ENCODE measurements around the gene FNDC5.

Gene FNDC5

GRCh38 chr1:32870615-32871363, at the start of gene FNDC5:
Gene FNDC5, minus strand, starts transcription at chr1:32870912.
- H3K27ac ChIP-seq: no peak within 1 kb of the TSS
- no peak for TF ChIP-seq CTCF (conservative IDR thresholded peaks at IDR 0.05)
- TF ChIP-seq ZFX (IDR thresholded peaks at IDR 0.05): no peak

DNA sequence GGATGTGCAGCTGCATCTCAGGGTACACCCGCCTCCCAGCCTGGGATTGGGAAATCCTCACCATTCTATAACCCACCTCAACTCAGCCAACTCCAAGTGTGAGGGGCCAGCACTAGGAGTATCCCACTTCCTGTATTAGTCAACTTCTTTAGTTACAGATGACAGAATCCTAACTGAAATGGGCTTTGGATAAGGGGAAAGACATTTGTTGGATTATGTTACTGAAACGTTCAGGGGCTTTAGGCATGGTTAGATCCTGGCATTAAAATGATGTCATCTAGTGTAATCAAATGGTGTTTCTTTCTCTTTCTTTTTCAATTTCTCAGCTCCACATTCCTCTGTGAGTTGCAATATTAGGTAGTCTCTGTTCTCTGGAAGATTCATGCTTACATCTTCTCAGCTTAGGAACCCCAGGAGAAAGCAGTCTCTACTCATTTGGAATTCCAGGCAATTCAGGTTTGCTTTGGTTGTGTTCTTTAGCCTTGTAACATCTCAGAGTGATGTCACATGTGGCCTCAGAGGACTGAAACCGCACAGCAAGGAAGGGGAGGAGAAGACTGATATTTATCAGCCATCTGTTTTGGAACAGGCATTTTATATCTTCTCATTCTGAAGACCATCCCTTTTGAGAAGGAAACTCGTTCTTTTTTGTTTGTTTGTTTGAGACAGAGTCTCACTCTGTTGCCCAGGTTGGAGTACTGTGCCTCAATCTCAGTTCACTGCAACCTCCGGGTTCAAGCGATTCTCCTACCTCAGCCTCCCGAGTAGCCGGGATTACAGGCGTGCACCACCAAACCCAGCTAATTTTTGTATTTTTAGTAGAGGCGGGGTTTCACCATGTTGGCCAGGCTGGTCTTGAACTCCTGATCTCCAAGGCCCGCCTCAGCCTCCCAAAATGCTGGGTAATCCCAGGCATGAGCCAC, 49.4 kb upstream of the FNDC5 start:
- no peak for TF ChIP-seq CTCF (conservative IDR thresholded peaks at IDR 0.05)
- no peak for TF ChIP-seq ZFX (IDR thresholded peaks at IDR 0.05)
- H3K27ac ChIP-seq: no peak overlapping the region

GRCh38 chr1:32918179-32918578, 47.5 kb upstream of the FNDC5 start:
- no peak overlapping the region for H3K27ac ChIP-seq
- TF ChIP-seq ZFX (IDR thresholded peaks at IDR 0.05) (no peak), CTCF (conservative IDR thresholded peaks at IDR 0.05) (no peak)

- no peak overlapping the region for H3K27ac ChIP-seq
- no peak for TF ChIP-seq ZFX (IDR thresholded peaks at IDR 0.05)
- TF ChIP-seq CTCF (conservative IDR thresholded peaks at IDR 0.05): no peak
Observed at GRCh38 chr1:32917521-32917920, 46.8 kb upstream of the FNDC5 start.

DNA sequence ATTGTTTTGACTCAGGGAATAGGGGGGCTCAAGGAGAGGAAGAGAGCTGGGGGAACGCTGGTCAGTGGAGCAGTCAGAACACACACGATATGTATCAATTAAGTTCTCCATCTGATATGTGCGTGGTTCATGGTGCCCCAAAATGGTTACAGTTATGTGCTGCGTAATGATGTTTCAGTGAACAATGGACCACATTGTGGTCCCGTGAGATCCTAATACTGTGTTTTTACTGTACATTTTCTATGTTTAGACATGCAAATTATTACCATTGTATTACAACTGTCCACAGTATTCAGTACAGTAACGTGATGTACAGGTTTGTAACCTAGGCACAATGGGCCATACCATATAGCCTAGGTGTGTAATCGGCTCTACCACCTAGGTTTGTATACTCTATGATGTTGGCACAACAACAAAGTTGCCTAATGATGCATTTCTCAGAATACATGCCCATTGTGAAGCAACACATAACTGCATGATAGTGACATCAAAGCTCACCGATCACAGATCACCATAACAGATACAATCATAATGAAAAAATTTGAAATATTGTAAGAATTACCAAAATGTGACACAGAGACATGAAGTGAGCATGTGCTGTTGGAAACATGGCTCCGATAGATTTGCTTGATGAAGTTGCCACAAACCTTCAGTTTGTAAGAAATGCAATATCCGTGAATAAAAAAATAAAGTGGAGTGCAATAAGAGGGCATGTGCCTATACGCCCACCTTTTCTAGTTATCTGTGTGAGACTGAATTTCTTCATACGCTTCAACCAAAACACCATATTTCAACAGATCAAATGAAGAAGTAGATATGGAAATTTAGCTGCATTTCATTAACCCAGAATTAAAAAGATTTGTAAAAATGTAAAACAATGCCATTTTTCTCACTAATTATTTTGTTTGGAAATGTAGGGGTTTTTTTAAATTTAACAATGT, 45.3 kb upstream of the FNDC5 start:
- TF ChIP-seq ZFX (IDR thresholded peaks at IDR 0.05) (no peak), CTCF (conservative IDR thresholded peaks at IDR 0.05) (no peak)
- no peak overlapping the region for H3K27ac ChIP-seq

GRCh38 chr1:32910319-32910718, 39.6 kb upstream of the FNDC5 start:
- no peak for TF ChIP-seq ZFX (IDR thresholded peaks at IDR 0.05)
- TF ChIP-seq CTCF (conservative IDR thresholded peaks at IDR 0.05): no peak
- no peak overlapping the region for H3K27ac ChIP-seq
